Endometrial microvascular endothelial cells (primary cell): ENCODE measurements around the gene DLX4. TPM values are rescaled to one million over a fixed set of nuclear protein-coding genes. Genes with fewer than 3 reads are reported as not detected.

Source experiments
- in situ Hi-C: cut with HindIII; loops from 2 replicates; pipeline ENCODE4 v1.10.0; 2017; ENCODE audit warnings: low sequenced_read_pairs, low pct_unique_long_range_greater_than_20kb; ENCODE audit errors: inconsistent ontology term
- total RNA-seq: library from RNA; depleted of rRNA; stranded (reverse); fragments of >200 nt; gene quantifications from one replicate; pipeline ENCODE4 v1.2.3, GENCODE V29; 2015; ENCODE audit errors: inconsistent ontology term

DLX4 gene
- total RNA-seq, 1 donor from 2014 or later, result not detected

GRCh38 chr17:49995055-49995738 lies 26.2 kb downstream of the DLX4 start, which contains the start of gene DLX3:
Gene DLX3 (minus strand): TSS chr17:49995224. CDS start chr17:49994998, 226 bp downstream.
- in situ Hi-C loops, result no loop called here

- in situ Hi-C loops, result no loop called here
Observed at GRCh38 chr17:49996121-49996494, 27.1 kb downstream of the DLX4 start.

- in situ Hi-C loops, result no loop called here
Observed at GRCh38 chr17:49996495-49997300, 27.7 kb downstream of the DLX4 start.

GRCh38 chr17:49997301-49997650 lies 28.3 kb downstream of the DLX4 start:
- in situ Hi-C loops, result no loop called here

GRCh38 chr17:49997773-49998703 lies 29.0 kb downstream of the DLX4 start:
- in situ Hi-C loops, result no loop called here

GRCh38 chr17:49998836-49999511 lies 30.0 kb downstream of the DLX4 start:
- in situ Hi-C loops, result no loop called here

- in situ Hi-C loops, result no loop called here
Observed at GRCh38 chr17:50003911-50004310, 34.9 kb downstream of the DLX4 start.

GRCh38 chr17:50009282-50009681 lies 40.3 kb downstream of the DLX4 start:
- in situ Hi-C loops, result no loop called here

- in situ Hi-C loops, result no loop called here
Observed at GRCh38 chr17:50013079-50013478, 44.1 kb downstream of the DLX4 start.

- in situ Hi-C loops, result no loop called here
Observed at GRCh38 chr17:50014471-50015088, 45.6 kb downstream of the DLX4 start.

- in situ Hi-C loops, result no loop called here
Observed at GRCh38 chr17:50015146-50015545, 46.2 kb downstream of the DLX4 start.

GRCh38 chr17:50018909-50019308 lies 49.9 kb downstream of the DLX4 start:
- in situ Hi-C loops, result no loop called here

GRCh38 chr17:50020841-50021599 lies 52.0 kb downstream of the DLX4 start:
- in situ Hi-C loops, result no loop called here

GRCh38 chr17:50021681-50022370 lies 52.8 kb downstream of the DLX4 start:
- in situ Hi-C loops, result no loop called here

GRCh38 chr17:50022463-50023130 lies 53.6 kb downstream of the DLX4 start:
- in situ Hi-C loops, result no loop called here

GRCh38 chr17:50023520-50023919 lies 54.5 kb downstream of the DLX4 start:
- in situ Hi-C loops, result no loop called here
